HG02884 (cell line): ENCODE data around the gene MAN2A1.
A peak's percentile ranks its signal among the peaks of the same experiment; 100 is the strongest.

Source experiments
- ATAC-seq: cut with Tn5 transposase; IDR thresholded peaks from one replicate; pipeline ENCODE4 v1.9.1; 2021; ENCODE audit warnings: mild to moderate bottlenecking, moderate library complexity; ENCODE audit not compliant: unreplicated experiment

The MAN2A1 gene

GRCh38 chr5:109678447-109678846 lies 11.3 kb upstream of the MAN2A1 start:
- ATAC-seq, result no peak

GRCh38 chr5:109681763-109682162 lies 8.0 kb upstream of the MAN2A1 start:
- no peak for ATAC-seq

DNA sequence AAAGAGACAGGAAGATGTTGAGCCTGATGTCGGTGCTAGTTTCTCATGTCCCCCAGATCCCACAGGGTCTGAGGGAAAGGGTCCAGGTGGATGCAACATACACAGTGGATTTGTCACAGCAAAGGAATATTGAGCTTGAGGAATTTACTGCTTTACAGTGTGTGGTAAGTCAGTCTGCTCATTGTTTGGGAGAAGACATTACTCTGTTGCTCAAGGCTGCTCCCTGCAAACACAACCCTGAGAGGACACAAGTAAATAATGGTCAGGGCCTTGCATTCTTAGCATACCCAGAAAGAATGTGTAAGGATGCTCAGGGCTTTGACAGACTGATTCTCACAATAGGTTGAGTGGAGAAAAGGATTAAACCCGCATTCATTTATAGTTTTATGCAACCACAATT lies 7.3 kb upstream of the MAN2A1 start:
- no peak for ATAC-seq

GRCh38 chr5:109685916-109686315 lies 3.8 kb upstream of the MAN2A1 start:
- ATAC-seq, result no peak

- ATAC-seq, result no peak
Observed at GRCh38 chr5:109688630-109688969, 1.1 kb upstream of the MAN2A1 start.

DNA sequence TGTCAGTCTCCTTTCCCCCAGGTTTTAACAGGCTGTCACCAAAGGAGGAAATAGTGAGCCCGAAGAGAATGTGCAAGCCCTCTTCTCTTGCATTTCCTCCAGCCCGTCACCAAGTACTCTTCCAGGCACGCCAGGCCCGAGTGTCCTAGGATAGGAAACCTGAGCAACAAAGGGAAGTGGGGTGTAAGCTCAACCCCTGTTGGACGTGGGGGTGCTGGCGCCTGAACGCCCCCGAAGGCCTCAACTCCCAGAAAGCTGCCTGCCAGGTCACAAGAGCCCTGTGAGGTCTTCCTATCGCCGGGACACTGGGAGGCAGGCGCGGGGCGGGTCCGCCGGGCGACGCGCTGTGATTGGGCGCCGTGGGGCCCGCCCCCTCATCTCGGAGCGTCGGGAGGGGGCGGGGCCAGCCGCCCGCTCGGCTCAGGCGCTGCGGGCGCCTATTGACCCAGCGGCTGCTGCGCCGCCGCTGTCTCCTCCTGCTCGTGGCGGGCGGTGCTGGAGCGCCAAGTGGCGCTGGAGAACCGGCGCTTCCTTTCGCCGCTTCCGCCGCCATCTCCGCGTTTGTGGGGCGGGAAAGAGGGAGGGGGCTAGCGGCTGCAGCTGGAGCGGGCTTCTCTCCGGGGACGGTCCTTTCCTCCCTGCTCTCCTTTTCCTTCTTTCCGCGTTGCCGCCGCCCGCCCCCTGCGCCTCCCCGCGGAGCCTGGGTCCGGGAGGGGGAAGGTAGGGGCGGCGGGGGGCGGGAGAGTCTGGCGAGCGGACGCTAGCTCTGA lies 572 bp upstream of the MAN2A1 start:
- ATAC-seq, result peak; percentile 79

- ATAC-seq, result peak; percentile 3
Observed at GRCh38 chr5:109690242-109690974, 681 bp downstream of the MAN2A1 start.

GRCh38 chr5:109690975-109691574 lies 1.3 kb downstream of the MAN2A1 start:
- ATAC-seq, result no peak

DNA sequence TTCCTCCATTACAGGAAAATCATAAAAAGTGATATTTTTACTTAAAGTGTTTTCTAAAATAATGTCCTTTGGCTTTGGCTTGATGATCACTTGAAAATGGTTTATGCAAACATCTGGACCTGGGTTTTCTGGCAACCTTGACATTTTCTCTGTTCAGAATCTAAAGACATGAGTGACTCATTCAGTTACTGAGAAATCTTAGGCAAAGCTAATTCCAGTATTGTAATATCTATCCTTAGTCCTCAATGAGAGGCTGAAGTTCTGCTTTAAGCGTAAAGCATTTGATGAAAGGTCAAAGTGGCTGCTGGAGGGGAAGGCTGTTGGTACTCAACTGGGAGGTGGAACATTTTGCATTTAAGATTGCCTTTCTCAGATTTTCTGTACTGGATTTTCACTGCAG lies 2.3 kb downstream of the MAN2A1 start:
- no peak for ATAC-seq

- no peak for ATAC-seq
Observed at GRCh38 chr5:109692852-109693251, 3.1 kb downstream of the MAN2A1 start.

DNA sequence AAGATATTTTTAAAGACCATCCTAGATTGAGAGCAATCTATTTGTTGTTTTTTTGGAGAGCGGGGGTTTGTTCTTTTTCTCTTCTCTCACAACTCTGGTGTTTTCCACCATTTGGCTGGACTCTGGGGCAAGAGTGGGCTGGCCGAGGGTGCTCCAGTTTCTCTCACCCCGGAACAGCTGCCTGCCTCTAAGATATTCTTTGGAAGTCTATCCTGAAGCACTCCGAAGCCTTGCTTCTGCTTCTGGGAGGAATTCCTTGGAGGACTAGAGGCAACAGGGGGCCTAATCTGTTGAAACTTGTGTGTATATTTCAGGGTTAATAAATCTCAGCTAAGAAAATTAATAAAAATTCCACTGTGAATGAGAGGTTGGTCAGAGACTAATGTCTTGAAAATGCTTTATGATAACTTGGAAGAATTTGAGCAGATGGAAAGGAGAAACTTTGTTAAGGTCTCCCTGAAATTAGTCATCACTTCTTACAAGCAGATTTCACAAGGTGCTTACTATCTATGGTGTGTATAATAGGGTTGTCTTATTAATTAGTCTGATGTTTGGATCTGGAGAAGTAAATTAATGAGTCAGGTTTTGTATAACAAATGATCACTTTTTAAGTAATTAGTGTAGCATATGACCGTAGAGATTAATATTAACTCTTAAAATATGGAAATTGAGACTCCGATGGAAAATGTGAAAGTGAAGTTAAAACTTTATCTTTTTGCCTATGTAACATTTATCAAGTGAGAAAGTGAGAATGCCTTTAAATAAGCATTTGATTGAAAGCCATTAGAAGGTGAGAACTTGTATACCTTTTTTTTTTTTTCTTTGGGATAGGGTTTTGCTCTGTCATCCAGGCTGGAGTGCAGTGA lies 4.0 kb downstream of the MAN2A1 start:
- no peak for ATAC-seq

- no peak for ATAC-seq
Observed at GRCh38 chr5:109694451-109694891, 4.7 kb downstream of the MAN2A1 start.

DNA sequence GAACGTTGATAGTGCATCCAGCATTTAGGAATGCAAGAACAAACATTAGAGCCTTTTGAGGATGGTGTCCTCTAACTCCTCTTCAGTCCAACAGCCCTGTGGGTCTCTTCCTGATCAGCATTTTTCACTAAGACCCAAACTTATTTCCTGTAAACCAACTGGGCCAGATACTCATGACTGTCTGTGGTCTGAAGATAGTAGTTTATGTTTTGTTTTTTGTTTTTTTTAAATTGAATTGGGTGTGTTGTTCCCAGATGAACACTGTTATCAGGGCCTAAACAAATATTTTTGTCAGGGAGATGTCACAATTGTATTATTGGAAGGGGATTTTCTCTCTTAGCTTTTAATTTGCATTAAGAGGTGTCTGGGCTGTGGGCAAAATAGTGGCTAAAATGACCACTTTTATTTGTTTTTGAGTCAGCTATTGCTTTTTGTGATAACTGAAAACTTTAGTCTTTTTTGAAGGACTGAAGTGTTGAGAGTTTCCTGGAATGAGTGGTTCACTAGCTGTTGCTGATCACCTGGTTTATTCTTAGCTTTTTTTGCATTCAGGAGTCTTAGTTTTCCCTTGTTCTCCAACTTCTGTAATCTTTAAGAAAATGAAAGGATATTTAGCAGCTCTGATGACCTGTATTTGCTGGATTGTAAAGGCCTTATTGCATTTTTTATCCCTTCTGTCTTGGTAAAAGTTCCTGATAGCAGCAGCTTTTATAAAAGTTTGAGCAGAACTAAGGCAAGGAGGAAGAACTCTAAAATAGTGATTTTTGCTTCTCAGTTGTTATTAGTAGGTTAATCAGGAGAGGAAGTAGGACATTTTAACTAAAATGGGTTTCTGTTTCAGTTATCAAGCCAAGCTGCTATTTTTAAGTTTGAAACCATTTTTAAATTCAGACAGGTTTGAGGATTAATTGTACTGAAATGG lies 5.5 kb downstream of the MAN2A1 start:
- ATAC-seq, result peak; percentile 56

GRCh38 chr5:109697339-109697738 lies 7.6 kb downstream of the MAN2A1 start:
- no peak for ATAC-seq

DNA sequence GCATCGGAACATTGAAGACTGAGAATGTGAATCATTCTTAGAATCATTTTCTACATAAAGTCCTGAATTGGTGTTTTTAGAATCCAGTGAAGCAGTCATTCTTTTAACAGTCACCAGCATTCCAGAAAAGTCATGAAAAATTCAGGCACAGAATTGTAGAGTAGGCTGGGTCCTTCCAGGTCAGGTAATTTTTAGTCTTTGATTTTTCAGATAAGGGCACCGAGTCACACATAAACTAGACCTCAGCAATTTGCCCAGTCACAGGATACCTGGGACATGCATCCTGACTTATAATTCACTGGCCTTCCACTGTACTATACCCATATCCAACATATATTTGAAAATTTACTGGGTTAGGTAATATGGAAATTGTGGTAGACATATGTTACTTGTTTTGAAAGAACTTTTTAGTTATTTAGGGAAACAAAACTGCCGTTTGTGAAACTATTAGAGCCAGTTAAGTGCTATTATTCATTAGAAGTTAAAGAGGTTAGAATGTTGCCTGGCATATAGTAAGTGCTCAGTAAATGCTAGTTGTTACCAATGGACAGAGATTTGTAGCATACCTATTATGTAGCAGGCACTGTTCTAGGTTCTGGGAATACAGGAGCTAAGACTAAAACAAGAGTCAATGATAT lies 10.9 kb downstream of the MAN2A1 start:
- ATAC-seq, result no peak

DNA sequence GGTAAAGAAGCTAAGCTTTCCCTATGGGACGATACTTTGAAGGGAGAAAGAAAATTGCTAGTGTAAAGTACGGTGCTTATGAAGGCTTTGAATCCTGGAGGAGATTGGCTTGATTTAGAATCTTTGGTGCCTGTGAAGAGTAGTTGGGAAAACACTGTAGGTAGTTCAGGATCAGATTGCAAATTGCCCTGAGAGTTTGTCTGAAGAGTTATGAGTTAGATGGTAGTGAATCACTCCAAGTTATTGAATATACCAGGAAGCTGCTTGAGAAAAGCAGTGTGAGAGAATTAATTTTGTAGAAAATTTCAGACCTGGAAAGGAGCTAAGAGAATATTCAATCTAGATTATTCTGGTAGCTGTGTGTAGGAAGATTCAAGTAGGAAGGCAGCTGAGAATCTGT lies 11.5 kb downstream of the MAN2A1 start:
- ATAC-seq, result no peak

DNA sequence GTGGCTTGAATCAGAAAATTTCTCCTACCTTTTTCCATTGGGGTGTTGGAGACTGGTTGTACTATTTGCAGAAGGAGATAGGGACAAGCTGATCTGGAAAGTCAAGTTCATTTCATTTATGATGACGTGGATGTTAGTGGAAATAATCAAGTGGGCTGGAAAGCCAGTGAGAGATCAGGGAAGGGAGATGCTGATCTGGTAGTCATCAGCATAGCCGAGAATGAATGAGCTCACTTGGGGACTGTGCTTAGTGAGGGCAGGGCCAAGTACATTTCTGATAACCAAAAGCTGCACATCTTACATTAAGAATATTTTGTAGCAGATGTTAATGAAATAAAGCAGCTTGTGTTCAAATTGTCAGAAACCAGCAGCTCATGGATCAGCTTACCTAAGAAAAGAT lies 12.1 kb downstream of the MAN2A1 start:
- no peak for ATAC-seq

- ATAC-seq, result no peak
Observed at GRCh38 chr5:109703166-109703565, 13.4 kb downstream of the MAN2A1 start.

GRCh38 chr5:109703829-109704228 lies 14.1 kb downstream of the MAN2A1 start:
- ATAC-seq, result no peak
